ENCODE measurements around the gene SPTAN1.

SPTAN1 gene

GRCh38 chr9:128627127-128627715, 74.8 kb downstream of the SPTAN1 start:
- TF ChIP-seq, protein P1, sequence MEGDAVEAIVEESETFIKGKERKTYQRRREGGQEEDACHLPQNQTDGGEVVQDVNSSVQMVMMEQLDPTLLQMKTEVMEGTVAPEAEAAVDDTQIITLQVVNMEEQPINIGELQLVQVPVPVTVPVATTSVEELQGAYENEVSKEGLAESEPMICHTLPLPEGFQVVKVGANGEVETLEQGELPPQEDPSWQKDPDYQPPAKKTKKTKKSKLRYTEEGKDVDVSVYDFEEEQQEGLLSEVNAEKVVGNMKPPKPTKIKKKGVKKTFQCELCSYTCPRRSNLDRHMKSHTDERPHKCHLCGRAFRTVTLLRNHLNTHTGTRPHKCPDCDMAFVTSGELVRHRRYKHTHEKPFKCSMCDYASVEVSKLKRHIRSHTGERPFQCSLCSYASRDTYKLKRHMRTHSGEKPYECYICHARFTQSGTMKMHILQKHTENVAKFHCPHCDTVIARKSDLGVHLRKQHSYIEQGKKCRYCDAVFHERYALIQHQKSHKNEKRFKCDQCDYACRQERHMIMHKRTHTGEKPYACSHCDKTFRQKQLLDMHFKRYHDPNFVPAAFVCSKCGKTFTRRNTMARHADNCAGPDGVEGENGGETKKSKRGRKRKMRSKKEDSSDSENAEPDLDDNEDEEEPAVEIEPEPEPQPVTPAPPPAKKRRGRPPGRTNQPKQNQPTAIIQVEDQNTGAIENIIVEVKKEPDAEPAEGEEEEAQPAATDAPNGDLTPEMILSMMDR (IDR thresholded peaks at IDR 0.05) = no peak

GRCh38 chr9:128627906-128628305, 75.5 kb downstream of the SPTAN1 start:
- TF ChIP-seq, protein P1 (IDR thresholded peaks at IDR 0.05) = no peak

DNA sequence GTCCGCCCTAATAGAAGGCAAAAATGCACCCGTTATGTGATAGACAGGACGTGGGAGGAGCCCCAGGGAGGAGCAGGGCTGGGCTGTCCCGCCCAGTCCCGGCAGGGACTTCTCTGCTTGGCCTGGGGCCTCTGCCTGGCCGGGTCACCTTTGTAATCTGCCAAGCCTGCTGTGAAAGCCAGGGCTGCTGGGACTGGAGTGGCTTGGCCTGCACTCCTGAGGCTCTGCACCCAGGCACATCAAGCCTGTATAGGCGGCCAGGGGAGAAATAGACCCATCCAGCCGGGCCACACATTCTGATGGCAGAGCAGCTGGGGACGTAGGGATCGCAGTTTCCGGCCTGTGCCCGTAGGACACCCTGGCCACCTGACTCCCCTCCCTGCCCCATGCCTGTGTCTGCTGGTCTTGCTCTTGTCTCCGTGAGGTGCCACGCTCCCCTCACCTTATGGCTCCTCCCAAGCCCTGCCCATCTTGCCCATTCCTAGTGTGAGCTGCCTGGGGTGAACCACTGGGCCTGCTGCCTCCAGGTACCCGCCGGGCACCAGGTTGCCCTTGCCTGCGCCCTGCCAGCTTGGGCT, 76.2 kb downstream of the SPTAN1 start:
- TF ChIP-seq, protein P1 (IDR thresholded peaks at IDR 0.05) = no peak

DNA sequence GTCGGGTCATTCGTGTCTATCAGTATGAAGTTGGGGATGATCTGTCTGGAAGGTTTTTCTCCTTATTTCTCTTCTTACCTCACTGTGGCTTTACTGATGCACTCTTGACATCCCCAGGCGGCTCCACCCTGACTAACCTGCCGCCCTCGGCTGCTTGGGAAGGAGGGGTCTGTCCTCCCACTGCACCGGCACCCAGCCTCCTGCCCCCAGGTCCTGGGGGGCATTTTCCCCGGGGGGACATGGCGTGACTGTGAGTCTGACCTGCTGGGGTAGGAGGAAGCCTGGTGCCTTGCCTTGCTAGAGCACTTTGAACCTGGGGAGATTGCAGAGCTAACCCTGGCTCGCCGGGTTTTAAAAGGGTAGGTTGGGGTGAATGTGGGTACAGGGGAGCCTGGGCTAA, 76.7 kb downstream of the SPTAN1 start:
- TF ChIP-seq, protein P1 (IDR thresholded peaks at IDR 0.05) = no peak

DNA sequence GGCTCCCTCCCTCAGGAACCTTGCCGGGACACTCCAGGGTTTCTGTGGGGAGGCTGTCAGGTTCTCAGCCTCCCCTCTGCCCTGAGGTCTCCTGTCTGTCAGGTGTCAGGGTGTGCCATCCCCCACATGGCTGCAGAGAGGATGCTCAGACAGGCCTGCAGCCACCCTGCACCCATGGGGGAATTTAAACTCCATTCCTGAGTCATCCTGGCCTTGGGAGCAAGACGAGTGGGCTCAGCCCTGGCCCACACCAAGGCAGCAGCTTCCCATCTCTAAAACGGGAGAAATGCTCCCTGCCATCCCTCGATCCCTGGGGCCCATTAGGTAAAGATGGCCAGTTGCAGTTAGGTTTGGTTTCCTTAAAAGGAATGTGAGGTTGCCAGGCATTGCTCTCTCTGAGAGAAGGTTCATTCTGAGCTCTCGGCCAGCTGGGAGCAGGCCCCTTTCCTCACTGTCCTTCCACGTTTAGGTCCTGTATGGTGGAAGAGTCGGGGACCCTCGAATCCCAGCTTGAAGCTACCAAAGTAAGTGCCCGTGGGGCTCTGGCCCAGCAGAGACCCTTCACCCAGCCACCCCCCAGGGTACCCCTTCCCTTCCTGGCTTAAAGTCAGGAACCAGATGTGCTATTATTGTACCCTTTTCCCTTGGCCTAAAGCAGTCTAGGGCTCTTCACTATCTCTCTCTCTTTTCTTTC, 77.6 kb downstream of the SPTAN1 start:
- TF ChIP-seq, protein P1 (IDR thresholded peaks at IDR 0.05) = no peak

GRCh38 chr9:128631636-128632035, 79.2 kb downstream of the SPTAN1 start:
- TF ChIP-seq, protein P1 (IDR thresholded peaks at IDR 0.05) = no peak

DNA sequence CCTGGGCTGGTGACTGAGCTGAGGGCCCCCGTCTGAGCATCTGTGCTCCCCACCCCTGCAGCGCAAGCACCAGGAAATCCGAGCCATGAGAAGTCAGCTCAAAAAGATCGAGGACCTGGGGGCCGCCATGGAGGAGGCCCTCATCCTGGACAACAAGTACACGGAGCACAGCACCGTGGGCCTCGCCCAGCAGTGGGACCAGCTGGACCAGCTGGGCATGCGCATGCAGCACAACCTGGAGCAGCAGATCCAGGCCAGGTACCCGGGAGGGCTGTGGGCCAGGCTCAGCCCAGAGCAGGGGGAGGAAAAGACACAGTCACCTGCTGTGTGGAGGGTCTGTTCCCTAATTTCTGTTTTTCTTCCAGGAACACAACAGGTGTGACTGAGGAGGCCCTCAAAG, 79.7 kb downstream of the SPTAN1 start:
- TF ChIP-seq, protein P1 (IDR thresholded peaks at IDR 0.05) = no peak
